Stimulated activated CD8-positive, alpha-beta memory T cell treated with anti-CD3 and anti-CD28 coated beads, Interleukin-7, amount 100 ng/mL, for 48 hours (primary cell): ENCODE data around the gene XPC.
A peak's percentile ranks its signal among the peaks of the same experiment; 100 is the strongest.
"Not testable (repeated sequence)": the region's sequence is repeated elsewhere in the genome, so short reads cannot be mapped to it uniquely, and the experiment has no call there.

Experiments
- DNase-seq, 2 donors: peaks; one replicate each; pipeline ENCODE4 v3.0.0-alpha.2; 2020; ENCODE audit warnings: low read depth in 1 of 2; ENCODE audit errors: extremely low read depth in 1 of 2

The XPC gene

DNA sequence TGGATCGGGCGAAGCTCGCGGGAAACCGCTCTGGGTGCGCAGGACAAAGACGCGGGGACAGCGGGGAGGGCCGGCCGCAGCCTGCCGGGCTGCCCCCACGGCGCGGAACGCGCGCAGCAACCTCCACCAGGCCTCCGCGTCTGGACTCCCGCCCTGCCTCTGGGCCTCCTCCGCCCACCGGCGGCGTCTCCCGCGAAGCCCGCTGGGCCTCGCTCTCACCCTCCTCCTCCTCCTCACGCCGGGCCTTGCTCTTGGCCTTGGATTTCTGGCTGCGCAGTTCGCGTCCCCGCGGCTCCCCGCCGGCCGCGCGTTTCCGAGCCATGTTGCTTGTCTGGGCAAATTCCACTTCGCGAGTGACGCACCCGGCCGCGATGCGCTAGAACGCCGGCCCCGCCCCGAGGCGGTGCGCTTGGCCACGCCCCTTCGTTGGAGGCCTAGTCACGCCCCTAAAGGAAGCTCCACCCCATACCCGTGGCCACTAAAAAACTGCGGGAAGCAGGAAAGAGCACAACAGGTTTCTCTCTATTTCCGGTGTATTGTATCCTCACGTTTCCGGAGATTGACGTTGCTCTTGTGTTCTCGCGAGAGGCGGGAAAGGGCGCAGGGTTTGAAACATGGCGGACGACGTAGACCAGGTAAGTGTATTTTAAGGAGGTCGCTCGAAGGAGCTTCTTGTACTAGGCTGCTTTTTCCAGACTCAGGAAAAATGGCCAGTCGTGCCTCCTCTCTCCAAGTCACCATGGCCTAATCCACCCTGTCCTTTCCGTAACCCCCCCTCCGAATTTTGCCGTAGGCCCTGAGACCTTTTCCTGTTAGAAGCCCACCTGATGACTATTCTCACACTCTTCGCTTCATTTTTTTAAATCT lies at the start of gene XPC, which contains the start of gene LSM3:
TSS of gene XPC (minus strand) at position 355 of the 867 bp plus-strand sequence. CDS start at position 322, 33 bp downstream.
TSS of gene LSM3 (plus strand) at position 571 of the 867 bp plus-strand sequence. CDS start at position 615, 44 bp downstream.
- DNase-seq: peak; percentile 88 to 89

DNA sequence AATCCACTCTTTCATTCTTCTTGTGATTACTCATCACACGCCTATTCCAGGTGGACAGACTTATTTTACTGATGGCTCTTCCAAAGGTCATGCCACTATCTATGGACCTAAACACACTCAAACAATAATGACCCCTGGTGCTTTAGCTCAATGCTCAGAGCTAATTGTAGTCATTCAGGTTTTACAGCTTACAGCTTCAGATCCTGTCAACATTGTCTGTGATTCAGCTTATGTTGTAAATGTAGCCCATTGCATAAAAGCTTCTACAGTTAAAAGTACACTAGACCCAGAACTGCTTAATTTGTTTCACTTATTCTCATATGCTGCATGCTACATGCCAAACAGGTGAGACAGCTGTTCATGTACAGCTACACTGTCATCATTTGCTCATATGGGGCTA lies 49.5 kb upstream of the XPC start:
- DNase-seq: no peak

DNA sequence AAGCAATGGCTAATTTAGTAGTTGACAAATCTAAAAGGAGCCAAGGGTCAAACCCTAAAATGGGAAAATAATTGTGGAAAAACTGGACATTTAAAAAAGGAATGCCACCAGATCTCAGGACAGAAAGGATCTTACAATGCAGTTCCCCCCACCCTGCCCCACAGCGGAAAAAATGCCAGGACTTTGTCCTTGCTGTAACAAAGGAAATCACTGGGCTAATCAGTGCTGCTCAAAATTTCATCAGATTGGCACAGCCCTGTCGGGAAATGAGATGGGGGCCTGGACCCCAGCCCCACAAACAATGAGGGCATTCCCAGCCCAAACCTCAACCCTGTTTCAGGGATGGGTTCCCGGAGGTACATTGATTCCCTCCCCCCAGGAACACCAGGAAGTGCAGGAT lies 48.0 kb upstream of the XPC start:
- not testable (repeated sequence) for DNase-seq

DNA sequence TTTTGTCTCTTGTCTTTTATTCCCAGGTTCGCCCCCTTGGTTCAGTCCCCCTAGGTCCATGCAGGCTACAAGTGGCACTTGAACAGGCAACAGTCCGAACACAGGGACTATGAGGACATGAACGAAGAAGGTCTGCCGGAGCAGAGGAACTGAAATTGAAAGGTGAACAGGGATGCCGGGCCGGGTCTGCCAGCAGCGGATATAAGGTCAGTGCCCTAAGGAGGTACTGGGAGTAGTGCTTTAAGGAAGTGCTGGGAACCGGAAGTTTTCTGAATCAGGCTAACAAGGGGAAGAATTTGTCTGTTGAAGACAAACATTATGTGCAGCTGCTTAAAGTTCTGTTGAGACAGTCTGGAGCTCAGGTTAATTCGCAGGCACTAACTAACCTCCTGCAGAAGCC lies 47.0 kb upstream of the XPC start:
- DNase-seq: no peak

DNA sequence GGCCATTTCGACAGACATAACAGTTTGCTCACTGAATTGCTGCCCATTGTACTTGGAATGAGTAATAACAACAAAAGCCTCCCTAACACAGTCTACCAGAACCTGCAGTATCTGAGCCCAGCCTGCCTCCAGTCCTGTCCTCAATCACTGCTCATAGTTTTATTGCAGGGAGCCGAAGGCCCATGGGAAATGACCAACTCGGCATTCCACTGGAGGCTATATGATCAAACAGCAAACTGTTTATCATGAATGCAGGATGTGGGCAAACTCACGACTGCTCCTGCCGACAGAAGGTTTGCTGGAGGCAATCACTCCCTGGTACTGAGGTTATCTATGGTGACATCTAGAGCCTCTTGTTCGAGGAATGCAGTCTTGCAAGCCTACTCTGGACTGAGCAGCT lies 46.5 kb upstream of the XPC start:
- DNase-seq: no peak

DNA sequence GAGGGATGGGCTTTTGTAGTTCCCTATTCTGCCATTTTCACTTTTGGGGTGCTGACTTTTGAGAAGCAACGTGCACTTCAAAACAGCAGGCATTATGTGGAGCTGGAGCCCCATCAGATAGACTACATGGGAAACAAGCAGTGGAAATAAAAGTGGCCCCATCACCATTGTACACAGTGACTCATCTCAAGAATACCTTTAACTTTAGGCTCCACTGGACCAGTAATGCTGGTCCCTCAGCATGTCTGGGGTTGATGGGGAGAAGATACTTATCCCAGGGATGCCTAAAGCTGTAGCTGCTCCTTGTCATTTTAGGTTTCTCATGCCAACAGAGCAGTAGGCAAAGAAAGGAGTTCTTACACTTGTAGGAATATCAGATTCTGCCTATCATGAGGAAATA lies 45.2 kb upstream of the XPC start:
- no peak for DNase-seq

- DNase-seq: no peak
These were observed 44.6 kb upstream of the XPC start for GRCh38 chr3:14222900-14223594.

GRCh38 chr3:14222457-14222856 lies 44.1 kb upstream of the XPC start:
- no peak for DNase-seq

DNA sequence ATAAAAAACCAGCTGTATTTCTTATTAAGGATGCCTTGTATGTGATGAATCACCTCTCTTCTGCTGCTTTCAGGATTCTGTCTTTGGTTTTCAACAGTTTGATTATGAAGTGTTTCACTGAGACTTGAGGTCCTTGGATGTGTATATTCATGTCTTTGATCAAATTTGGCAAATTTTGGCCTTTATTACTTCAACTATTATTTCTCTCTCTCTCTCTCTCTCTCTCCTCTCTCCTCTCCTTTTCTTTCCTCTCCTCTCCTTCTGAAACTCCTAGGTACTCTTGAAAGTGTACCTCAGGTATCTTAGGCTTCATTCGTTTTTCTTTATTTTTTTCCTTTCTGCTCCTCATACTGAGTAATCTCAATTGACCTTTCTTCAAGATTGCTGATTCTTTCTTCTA lies 43.5 kb upstream of the XPC start:
- DNase-seq: no peak

DNA sequence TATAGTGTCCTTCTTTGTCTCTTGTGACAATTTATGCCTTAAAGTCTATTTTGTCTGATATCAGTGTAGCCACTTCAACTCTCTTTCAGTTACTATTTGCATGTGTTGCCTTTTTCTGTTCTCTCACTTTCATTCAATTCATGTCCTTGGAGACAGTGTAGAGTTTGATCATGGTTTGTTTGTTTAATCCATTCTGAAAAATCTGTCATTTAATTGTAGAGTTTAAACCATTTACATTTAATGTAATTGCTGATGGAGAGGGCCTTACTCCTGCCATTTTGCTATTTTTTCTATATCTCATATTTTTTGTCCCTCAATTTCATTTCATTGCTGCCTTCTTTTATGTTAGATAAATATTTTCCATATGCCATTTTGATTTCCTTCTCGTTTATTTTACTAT lies 42.5 kb upstream of the XPC start:
- DNase-seq: no peak

GRCh38 chr3:14218355-14218754 lies 40.0 kb upstream of the XPC start:
- DNase-seq: no peak

DNA sequence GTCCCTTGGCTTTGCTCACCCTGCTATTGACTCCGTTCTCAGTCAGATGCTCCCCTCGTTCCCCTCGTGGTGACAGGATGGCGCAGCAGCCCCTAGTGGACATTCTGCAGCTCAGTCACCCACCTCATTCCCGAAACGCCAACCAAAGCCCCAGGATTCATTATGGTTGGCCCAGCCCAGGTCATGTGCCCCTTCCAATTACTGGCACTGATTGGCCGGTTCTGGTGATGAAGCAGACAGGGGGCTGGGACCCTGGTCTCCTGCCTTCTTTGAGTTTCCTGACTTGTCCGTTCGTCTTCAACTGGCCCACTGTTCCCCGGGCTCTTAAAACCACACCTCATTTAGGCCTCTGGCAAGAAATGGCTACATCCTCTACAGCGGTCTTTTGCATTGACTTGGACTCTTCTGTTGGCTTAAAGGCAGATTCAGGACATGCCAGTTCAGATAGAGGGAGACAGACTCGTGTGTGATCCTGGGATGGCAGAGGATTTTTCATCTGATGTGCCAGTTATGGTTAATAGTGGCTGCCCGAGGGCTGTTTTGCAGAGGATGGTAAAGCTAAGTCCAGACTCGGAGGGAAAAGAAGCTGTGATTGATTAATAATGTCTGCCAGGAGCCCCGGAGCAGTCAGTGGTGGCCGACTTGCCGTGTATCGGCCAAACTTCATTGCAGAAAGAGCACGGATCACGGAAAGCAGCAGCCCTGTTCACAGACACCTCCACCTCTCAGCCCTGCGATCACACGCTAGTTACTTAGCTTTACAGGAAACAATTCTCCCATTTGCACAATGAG lies 38.1 kb upstream of the XPC start:
- peak; percentile 20 to 25 for DNase-seq

DNA sequence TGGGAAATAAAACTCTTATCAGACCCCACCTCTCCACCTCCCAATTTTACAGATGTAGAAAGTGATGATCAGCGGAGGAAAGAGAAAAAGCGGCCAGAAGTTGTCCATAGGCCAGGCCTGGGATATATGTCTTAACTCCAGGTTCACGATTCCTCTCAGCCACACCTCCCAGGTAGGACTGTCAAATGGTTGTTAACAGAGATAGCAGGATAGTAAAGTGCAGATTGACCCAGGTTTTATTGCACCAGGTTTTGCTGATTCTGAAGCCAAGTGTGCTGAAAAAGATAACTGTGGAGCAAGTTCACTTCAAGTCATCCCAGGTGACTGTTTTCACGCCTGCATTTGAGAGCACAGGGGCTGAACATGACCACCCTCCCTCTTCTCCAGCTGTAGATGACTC lies 36.4 kb upstream of the XPC start:
- DNase-seq: no peak

- no peak for DNase-seq
These were observed 34.8 kb upstream of the XPC start for GRCh38 chr3:14213066-14213774.

DNA sequence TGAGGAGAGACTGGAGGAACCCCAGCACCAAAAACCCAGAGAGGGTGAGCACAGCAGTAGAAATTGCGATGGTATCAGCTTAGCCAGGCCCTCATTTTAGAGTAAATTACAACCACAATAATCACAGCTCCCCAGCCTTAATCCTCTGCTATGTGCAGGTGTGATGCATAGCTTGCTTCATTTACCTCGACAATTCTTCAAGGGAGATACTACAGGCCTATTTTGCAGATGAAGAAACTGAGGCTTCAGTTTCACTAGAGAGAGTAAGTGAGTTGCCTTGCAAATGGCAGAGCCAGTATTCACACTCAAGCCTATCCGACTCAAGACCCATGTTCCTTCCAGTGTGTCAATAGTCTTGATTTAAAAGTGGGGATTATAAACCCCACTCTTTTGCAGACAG lies 33.6 kb upstream of the XPC start:
- no peak for DNase-seq

DNA sequence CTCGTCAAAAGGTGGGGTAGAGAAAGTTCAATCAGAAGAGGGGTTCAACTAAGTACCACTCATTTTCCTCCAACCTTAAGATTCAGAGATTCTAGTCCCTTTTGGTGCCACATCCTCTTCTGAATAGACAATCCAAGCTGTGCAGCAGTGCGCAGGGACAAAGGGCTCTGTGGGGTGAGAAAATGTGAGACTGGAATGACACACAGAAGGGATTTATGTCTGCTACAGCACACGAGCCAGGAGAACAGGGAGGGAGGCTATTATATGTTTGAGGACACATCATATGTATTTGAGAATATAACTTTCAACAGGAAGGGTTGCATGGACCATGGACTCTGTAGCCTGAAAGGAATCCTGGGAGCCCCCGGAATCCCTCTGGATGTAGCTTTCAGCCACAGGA lies 33.2 kb upstream of the XPC start:
- no peak for DNase-seq

- no peak for DNase-seq
These were observed 32.6 kb upstream of the XPC start for GRCh38 chr3:14210843-14211594.

GRCh38 chr3:14210290-14210688 lies 31.9 kb upstream of the XPC start:
- DNase-seq: no peak

GRCh38 chr3:14209581-14210289 lies 31.3 kb upstream of the XPC start:
- no peak for DNase-seq
